Transverse colon (tissue), 4 donors: ENCODE data around the gene NNMT.

Experiments
- EP300 ChIP-seq: sonication (generic); formaldehyde crosslinking; IDR thresholded peaks from one replicate; pipeline ENCODE4 v1.6.1; 2017; ENCODE audit warnings: antibody characterized with exemption, low read depth
- POLR2A ChIP-seq: fragments of 450-650 bp; IDR thresholded peaks from one replicate; pipeline ENCODE4 v1.6.1; 2016; ENCODE audit warnings: antibody characterized with exemption, mild to moderate bottlenecking, moderate library complexity
- POLR2AphosphoS5 ChIP-seq, 3 donors: sonication (generic); formaldehyde crosslinking; IDR thresholded peaks; one replicate each; pipeline ENCODE4 v1.6.1; 2016; ENCODE audit warnings: antibody characterized with exemption in 3 of 3
- TF ChIP-seq, protein P1 (sequence below), 5 experiments: fragments of 200-600 bp in 3 of 5; fragments of 450-650 bp in 2 of 5; sonication (generic) in 3 of 5; IDR thresholded peaks; 1 replicate in 2 of 5; 2 replicates in 3 of 5; pipeline ENCODE4 v1.5.1; 2016 to 2017; ENCODE audit warnings: antibody characterized with exemption in 5 of 5, inconsistent platforms in 3 of 5, mild to moderate bottlenecking in 2 of 5, moderate library complexity in 1 of 5

GRCh38 chr11:114259551-114259983 lies 36.6 kb upstream of the NNMT start:
- TF ChIP-seq, protein P1, sequence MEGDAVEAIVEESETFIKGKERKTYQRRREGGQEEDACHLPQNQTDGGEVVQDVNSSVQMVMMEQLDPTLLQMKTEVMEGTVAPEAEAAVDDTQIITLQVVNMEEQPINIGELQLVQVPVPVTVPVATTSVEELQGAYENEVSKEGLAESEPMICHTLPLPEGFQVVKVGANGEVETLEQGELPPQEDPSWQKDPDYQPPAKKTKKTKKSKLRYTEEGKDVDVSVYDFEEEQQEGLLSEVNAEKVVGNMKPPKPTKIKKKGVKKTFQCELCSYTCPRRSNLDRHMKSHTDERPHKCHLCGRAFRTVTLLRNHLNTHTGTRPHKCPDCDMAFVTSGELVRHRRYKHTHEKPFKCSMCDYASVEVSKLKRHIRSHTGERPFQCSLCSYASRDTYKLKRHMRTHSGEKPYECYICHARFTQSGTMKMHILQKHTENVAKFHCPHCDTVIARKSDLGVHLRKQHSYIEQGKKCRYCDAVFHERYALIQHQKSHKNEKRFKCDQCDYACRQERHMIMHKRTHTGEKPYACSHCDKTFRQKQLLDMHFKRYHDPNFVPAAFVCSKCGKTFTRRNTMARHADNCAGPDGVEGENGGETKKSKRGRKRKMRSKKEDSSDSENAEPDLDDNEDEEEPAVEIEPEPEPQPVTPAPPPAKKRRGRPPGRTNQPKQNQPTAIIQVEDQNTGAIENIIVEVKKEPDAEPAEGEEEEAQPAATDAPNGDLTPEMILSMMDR (IDR thresholded peaks at IDR 0.05): no peak
- TF ChIP-seq POLR2A (no peak), EP300 (no peak), POLR2AphosphoS5 (IDR thresholded peaks at IDR 0.05) (no peak)
